Brain microvascular endothelial cell (primary cell): ENCODE measurements around the gene NOCT.

Experiments used
- DNase-seq: peaks from one replicate; pipeline ENCODE4 v3.0.0-alpha.2; 2020
- H3K27ac ChIP-seq: fragments of 250-450 bp; sonication (Bioruptor Pico); 2 replicates; pipeline ENCODE4 v1.5.1; 2020; ENCODE audit warnings: mild to moderate bottlenecking, moderate library complexity
- H3K27me3 ChIP-seq: fragments of 250-450 bp; sonication (Bioruptor Pico); replicated peaks from 2 replicates; pipeline ENCODE4 v1.5.1; 2020; ENCODE audit warnings: mild to moderate bottlenecking
- H3K36me3 ChIP-seq: fragments of 250-450 bp; sonication (Bioruptor Pico); replicated peaks from 2 replicates; pipeline ENCODE4 v1.5.1; 2020; ENCODE audit warnings: mild to moderate bottlenecking
- H3K4me3 ChIP-seq: 2 replicates; pipeline ENCODE4 v1.5.1; 2011; ENCODE audit warnings: low read depth, mild to moderate bottlenecking, control low read depth, low read length, moderate library complexity
- in situ Hi-C: cut with HindIII; loops from 2 replicates; pipeline ENCODE4 v1.10.0; 2017; ENCODE audit warnings: low sequenced_read_pairs, low pct_ligation_motif_present
- TF ChIP-seq, protein P1 (sequence below): IDR thresholded peaks from 2 replicates; pipeline ENCODE4 v1.5.1; 2011; ENCODE audit warnings: low read depth, mild to moderate bottlenecking, moderate library complexity, low read length, control low read depth, inconsistent platforms; ENCODE audit errors: missing control alignments

Gene NOCT, protein sequence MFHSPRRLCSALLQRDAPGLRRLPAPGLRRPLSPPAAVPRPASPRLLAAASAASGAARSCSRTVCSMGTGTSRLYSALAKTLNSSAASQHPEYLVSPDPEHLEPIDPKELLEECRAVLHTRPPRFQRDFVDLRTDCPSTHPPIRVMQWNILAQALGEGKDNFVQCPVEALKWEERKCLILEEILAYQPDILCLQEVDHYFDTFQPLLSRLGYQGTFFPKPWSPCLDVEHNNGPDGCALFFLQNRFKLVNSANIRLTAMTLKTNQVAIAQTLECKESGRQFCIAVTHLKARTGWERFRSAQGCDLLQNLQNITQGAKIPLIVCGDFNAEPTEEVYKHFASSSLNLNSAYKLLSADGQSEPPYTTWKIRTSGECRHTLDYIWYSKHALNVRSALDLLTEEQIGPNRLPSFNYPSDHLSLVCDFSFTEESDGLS

DNA sequence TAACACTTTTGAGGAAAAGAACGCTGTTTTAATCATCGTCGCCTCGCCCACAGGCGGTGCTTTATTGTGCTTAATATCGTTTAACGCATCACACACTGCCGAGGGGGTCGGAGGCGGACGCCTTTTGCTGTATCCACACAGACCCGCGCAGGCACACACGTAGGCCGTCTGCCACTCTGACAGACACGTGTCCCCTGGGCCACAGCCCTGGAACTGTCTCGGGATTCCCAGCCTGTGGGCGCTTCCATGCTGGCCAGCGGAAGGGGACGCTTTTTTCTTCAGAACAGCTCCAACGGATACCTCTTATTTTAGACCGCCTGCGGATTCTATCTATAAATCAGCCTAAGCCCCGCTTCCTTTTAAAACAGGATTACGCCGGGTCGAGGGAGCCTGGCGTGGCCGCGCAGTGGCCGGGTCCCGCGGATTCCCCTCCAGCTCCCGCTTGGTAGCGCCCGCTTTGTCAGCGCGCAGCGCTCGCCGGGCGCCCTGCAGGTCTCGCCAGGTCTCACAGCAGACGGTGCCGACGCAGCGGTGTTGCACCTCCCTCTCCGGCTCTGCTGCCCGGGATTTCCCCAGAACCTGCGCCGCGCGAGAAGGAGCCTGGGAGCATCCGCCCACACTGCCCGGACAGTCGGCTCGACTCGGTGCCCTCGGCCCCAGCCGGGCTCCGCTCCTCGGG is at the start of gene NOCT:
NOCT (plus strand) TSS at position 513 of the 679 bp plus-strand sequence. CDS start 201 bp downstream, outside the sequence.
- peak within 1 kb of the TSS; percentile 89 for H3K4me3 ChIP-seq
- TF ChIP-seq, protein P1, sequence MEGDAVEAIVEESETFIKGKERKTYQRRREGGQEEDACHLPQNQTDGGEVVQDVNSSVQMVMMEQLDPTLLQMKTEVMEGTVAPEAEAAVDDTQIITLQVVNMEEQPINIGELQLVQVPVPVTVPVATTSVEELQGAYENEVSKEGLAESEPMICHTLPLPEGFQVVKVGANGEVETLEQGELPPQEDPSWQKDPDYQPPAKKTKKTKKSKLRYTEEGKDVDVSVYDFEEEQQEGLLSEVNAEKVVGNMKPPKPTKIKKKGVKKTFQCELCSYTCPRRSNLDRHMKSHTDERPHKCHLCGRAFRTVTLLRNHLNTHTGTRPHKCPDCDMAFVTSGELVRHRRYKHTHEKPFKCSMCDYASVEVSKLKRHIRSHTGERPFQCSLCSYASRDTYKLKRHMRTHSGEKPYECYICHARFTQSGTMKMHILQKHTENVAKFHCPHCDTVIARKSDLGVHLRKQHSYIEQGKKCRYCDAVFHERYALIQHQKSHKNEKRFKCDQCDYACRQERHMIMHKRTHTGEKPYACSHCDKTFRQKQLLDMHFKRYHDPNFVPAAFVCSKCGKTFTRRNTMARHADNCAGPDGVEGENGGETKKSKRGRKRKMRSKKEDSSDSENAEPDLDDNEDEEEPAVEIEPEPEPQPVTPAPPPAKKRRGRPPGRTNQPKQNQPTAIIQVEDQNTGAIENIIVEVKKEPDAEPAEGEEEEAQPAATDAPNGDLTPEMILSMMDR, result no peak
- in situ Hi-C loops, result no loop called here

DNA sequence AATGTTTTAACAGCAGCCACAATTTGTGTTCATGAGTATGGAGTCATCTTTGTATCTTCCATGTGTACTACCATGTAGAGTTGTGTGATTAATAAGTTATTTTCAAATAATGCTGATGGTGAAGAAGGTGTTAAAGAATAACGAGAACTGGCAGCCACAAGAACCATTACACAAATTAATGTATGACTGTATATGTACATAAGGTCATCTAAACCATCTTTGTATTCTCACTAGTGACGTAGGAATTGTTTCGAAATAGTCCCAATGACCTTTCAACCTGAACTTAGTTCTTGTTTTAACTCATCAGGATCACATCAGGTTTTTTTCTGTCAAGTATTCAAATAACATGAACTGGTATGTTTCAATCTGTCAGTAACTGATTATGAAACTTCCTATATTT is 48.3 kb upstream of the NOCT start:
- Histone ChIP-seq H3K4me3 (no peak overlapping the region), H3K36me3 (no peaks in the 10 kb centered on the region), H3K27ac (no peak overlapping the region), H3K27me3 (no peaks in the 10 kb centered on the region)
- in situ Hi-C loops, result no loop called here
- TF ChIP-seq, protein P1, result no peak
- DNase-seq, result no peak

More for the DNA sequence above, at the start of gene NOCT:
- H3K27ac ChIP-seq, result peak within 1 kb of the TSS; percentile 100
- DNase-seq, result peak; percentile 92
- no peaks in the 10 kb centered on the region for H3K27me3 ChIP-seq
- peaks cover 6% of the 10 kb centered on the region for H3K36me3 ChIP-seq

DNA sequence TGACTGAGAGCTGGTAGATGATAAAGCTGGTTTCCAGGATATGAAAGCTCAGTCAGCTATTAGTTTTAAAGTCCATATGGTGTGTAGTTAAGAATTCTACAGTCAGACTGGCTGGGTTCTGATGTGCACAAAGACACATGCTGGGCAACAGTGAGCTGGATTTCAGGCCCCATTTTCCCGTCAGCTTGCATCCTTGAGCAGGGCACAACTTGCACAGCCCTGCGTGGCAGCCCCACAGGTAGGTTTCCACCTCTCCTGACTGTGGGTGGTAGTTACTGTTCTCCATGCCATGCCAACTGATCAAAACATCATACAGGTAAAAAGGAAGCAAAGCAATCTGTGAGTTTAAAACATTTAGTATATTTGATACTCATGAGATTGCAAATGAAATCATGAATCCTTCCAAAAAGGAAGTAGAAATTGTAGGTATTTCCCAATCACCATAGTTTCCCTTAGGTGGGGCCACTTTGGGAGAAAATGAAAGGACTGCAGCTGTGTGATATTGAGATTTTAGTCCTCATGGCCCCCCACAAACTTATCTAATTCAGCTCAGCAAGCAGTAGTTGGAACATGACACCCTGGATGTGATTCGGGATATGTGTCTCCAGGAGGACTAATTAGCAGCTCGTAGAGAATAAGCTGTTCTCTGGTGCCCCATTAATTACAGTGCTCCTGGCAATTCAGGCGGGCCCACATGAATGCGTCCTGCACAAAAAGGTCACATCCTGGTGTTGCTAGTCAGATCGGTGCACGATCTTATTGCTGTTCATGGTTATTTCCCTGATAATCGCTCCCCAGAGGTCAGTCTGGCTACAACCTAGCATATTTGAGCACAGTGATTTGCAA is 42.4 kb upstream of the NOCT start:
- H3K27me3 ChIP-seq, result no peaks in the 10 kb centered on the region
- no peak overlapping the region for H3K4me3 ChIP-seq
- TF ChIP-seq, protein P1, result no peak
- no peaks in the 10 kb centered on the region for H3K36me3 ChIP-seq
- in situ Hi-C loops, result no loop called here
- no peak overlapping the region for H3K27ac ChIP-seq
- no peak for DNase-seq

DNA sequence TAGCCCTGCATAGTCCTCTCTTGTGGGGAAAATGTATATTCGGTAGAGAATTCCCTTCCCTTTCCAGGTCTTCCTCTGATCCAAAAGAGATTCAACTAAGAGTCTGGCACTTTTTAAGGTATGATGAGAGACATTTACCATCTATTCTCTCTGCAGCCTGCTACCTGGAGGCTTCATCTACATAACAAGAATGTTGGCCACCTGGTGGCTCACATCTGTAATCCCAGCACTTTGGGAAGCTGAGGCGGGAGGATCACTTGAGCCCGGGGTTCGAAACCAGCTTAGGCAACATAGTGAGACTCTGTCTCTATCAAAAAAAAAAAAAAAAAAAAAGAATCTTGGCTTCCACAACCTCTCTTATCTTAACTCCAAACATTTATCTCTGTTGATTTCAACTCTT is 40.4 kb upstream of the NOCT start:
- Histone ChIP-seq H3K36me3 (no peaks in the 10 kb centered on the region), H3K4me3 (no peak overlapping the region), H3K27me3 (no peaks in the 10 kb centered on the region), H3K27ac (no peak overlapping the region)
- DNase-seq, result no peak
- in situ Hi-C loops, result no loop called here
- TF ChIP-seq, protein P1, result peak; percentile 34

DNA sequence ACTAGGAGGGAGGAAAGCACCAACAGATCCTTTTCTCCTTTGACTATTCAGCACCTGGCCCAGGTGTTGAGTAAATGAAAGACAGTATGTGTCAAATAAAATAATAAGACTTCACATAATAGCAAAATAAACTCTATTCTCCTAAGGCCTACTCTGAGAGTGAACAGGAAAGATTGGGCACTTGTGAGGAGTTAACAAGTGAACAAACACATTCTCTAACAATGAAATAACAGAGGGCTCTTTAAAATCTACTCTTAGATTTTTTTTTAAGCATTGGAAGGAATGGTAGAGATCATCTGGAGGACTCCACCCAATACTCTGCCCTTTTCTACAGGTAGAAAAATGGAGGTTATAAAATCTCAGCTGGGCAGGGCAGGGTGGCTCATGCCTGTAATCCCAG is 39.1 kb upstream of the NOCT start:
- Histone ChIP-seq H3K4me3 (no peak overlapping the region), H3K36me3 (no peaks in the 10 kb centered on the region), H3K27ac (no peak overlapping the region), H3K27me3 (no peaks in the 10 kb centered on the region)
- TF ChIP-seq, protein P1, result no peak
- in situ Hi-C loops, result no loop called here
- no peak for DNase-seq
